A673 (cell line): Measurements from ENCODE around the gene RBM34. TPM values are rescaled to one million over a fixed set of nuclear protein-coding genes. Genes with fewer than 3 reads are reported as not detected.

Source experiments
- BruUV-seq: library from RNA; stranded (reverse); fragments of 400-500 nt; replicated peaks from 2 replicates; lab custom pipeline; 2021; lab: Mats Ljungman, UMichigan
- CTCF ChIA-PET: fragments of 300-600 bp; sonication (Branson Sonifier 250); formaldehyde crosslinking; loops from one replicate; lab custom pipeline; 2022; ENCODE audit warnings: antibody characterized with exemption; lab: Charles Lee
- POLR2A ChIA-PET: fragments of 300-600 bp; sonication (Branson Sonifier 250); formaldehyde crosslinking; loops from one replicate; lab custom pipeline; 2022; ENCODE audit warnings: antibody characterized with exemption; ENCODE audit not compliant: low non-redundant PET; lab: Charles Lee
- DNase-seq: peaks from one replicate; pipeline ENCODE4 v3.0.0-alpha.2; 2015; ENCODE audit warnings: low spot score
- H3K27ac ChIP-seq: fragments of 200-600 bp; sonication (generic); 2 replicates; pipeline ENCODE4 v1.5.1; 2016; ENCODE audit warnings: mixed run types, low read depth, mild to moderate bottlenecking, mixed read lengths, antibody characterized with exemption, low read length; ENCODE audit not compliant: poor library complexity, severe bottlenecking
- H3K27me3 ChIP-seq: fragments of 200-600 bp; sonication (generic); replicated peaks from 2 replicates; pipeline ENCODE4 v1.6.1; 2017; ENCODE audit warnings: mixed run types, low read depth, mild to moderate bottlenecking, mixed read lengths, antibody characterized with exemption, low read length; ENCODE audit not compliant: insufficient read depth, poor library complexity
- H3K36me3 ChIP-seq: fragments of 200-600 bp; sonication (generic); 2 replicates; pipeline ENCODE4 v1.6.1; 2016; ENCODE audit warnings: mixed run types, mild to moderate bottlenecking, mixed read lengths, antibody characterized with exemption, low read length; ENCODE audit not compliant: insufficient read depth, poor library complexity, severe bottlenecking
- H3K4me1 ChIP-seq: fragments of 200-600 bp; sonication (generic); 2 replicates; pipeline ENCODE4 v1.6.1; 2017; ENCODE audit warnings: mixed run types, mild to moderate bottlenecking, mixed read lengths, antibody characterized with exemption, low read length; ENCODE audit not compliant: insufficient read depth, poor library complexity, severe bottlenecking
- H3K4me3 ChIP-seq: fragments of 200-600 bp; sonication (generic); 2 replicates; pipeline ENCODE4 v1.5.1; 2016; ENCODE audit warnings: low read depth, mixed run types, mild to moderate bottlenecking, mixed read lengths, low read length; ENCODE audit not compliant: poor library complexity, severe bottlenecking
- H3K9me3 ChIP-seq: fragments of 200-600 bp; sonication (generic); 2 replicates; pipeline ENCODE4 v1.6.1; 2016; ENCODE audit warnings: mixed run types, low read depth, mild to moderate bottlenecking, mixed read lengths, antibody characterized with exemption, low read length; ENCODE audit not compliant: poor library complexity, severe bottlenecking
- EZH2 ChIP-seq: fragments of 200-600 bp; sonication (generic); IDR thresholded peaks from 2 replicates; pipeline ENCODE4 v1.6.1; 2017; ENCODE audit warnings: borderline replicate concordance, low read depth, mild to moderate bottlenecking, mixed read lengths, antibody characterized with exemption, low read length; ENCODE audit not compliant: poor library complexity, severe bottlenecking
- intact Hi-C: fragments of 100-400 bp; cut with micrococcal nuclease; formaldehyde crosslinking; loops from one replicate; pipeline ENCODE4 v1.10.0; 2022; ENCODE audit not compliant: unreplicated experiment
- total RNA-seq: library from RNA; stranded (reverse); gene quantifications from 2 replicates; pipeline ENCODE4 v1.2.3, GENCODE V29; 2021
- TF ChIP-seq, protein P1 (sequence below): fragments of 300-800, 200-600 bp; sonication (generic); conservative IDR thresholded peaks from 2 replicates; pipeline ENCODE4 v1.5.1; 2017; ENCODE audit warnings: low read depth, mild to moderate bottlenecking, antibody characterized with exemption, low read length, moderate library complexity, mixed read lengths

Gene RBM34
- total RNA-seq, 1 experiment from 2014 or later = 69.4 TPM

DNA sequence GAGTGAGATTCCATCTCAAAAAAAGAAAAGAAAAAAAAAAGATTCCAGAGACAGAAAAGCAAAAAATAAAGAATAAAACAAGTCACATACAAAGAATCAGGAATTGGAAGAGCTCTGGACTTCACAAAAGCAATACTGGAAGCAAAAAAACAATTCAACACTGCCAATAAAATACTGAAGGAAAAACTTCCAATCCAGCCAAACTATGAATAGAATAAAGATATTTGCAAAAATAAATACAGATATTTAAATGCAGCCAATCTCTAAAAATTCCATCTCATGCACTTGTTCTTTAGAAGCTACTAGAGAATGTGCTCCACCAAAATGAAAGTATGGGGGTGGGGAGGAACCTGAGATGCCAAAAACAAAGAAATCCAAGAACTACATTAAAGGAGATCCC lies 29.4 kb upstream of the RBM34 start:
- CTCF ChIA-PET = no interaction called here
- Histone ChIP-seq H3K27me3 (no peaks in the 10 kb centered on the region), H3K36me3 (no peaks in the 10 kb centered on the region), H3K4me1 (no peaks in the 10 kb centered on the region), H3K27ac (no peak overlapping the region), H3K9me3 (no peaks in the 10 kb centered on the region), H3K4me3 (no peak overlapping the region)
- DNase-seq = no peak
- BruUV-seq = no TSS peak
- intact Hi-C loops = no loop called here
- TF ChIP-seq, protein P1, sequence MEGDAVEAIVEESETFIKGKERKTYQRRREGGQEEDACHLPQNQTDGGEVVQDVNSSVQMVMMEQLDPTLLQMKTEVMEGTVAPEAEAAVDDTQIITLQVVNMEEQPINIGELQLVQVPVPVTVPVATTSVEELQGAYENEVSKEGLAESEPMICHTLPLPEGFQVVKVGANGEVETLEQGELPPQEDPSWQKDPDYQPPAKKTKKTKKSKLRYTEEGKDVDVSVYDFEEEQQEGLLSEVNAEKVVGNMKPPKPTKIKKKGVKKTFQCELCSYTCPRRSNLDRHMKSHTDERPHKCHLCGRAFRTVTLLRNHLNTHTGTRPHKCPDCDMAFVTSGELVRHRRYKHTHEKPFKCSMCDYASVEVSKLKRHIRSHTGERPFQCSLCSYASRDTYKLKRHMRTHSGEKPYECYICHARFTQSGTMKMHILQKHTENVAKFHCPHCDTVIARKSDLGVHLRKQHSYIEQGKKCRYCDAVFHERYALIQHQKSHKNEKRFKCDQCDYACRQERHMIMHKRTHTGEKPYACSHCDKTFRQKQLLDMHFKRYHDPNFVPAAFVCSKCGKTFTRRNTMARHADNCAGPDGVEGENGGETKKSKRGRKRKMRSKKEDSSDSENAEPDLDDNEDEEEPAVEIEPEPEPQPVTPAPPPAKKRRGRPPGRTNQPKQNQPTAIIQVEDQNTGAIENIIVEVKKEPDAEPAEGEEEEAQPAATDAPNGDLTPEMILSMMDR = no peak
- no peak for TF ChIP-seq EZH2
- POLR2A ChIA-PET = no interaction called here

GRCh38 chr1:235187316-235187715 lies 26.3 kb upstream of the RBM34 start:
- POLR2A ChIA-PET = no interaction called here
- Histone ChIP-seq H3K4me1 (no peaks in the 10 kb centered on the region), H3K36me3 (peaks cover 3% of the 10 kb centered on the region), H3K27me3 (no peaks in the 10 kb centered on the region), H3K9me3 (no peaks in the 10 kb centered on the region), H3K4me3 (no peak overlapping the region), H3K27ac (no peak overlapping the region)
- no TSS peak for BruUV-seq
- no peak for TF ChIP-seq EZH2
- TF ChIP-seq, protein P1 = no peak
- peak; percentile 3 for DNase-seq
- intact Hi-C loops = no loop called here
- CTCF ChIA-PET = no interaction called here

DNA sequence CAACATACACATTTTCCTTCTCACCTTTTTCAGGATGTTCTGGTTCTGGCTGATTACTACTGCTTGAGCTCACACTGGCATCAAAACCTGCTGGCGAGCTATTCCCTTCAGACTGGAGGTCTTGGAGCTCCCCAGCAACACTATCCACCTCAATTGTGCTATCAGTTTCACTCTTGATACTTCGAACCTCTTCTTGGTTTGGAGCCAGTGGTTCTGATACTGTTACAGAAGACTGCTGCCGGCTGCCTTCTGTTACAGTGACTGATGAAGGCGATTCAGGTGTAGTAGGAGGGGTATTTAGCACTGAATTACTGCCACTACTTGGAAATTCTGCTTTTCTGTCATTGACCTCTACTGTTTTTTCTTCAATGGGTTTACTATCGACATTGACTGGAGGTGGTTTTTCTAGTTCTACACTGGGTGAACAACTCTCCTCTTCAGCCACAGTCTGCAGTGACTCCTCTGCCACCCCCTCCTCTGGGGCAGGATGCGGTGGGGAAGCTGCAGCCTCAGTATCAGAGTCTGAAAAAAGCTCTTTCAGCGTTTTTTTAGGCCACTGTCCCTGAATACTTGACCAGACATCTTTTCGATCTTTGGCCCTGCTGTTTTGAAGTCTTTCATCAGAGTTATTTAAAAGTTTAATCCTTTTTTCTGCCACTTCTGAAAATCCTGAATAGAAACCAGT lies 20.7 kb upstream of the RBM34 start:
- peaks cover 17% of the 10 kb centered on the region for H3K36me3 ChIP-seq
- no peak overlapping the region for H3K4me3 ChIP-seq
- H3K27ac ChIP-seq = no peak overlapping the region
- H3K27me3 ChIP-seq = no peaks in the 10 kb centered on the region
- intact Hi-C loops = no loop called here
- ChIA-PET CTCF (no interaction called here), POLR2A (no interaction called here)
- DNase-seq = no peak
- H3K4me1 ChIP-seq = no peaks in the 10 kb centered on the region
- TF ChIP-seq, protein P1 = no peak
- TF ChIP-seq EZH2 = no peak
- no peaks in the 10 kb centered on the region for H3K9me3 ChIP-seq
- BruUV-seq = TSS peak; percentile 64
